SK-N-SH (cell line): ENCODE data around the gene RAB11FIP5. TPM values are rescaled to one million over a fixed set of nuclear protein-coding genes. Genes with fewer than 3 reads are reported as not detected.

ENCODE experiments used
- CTCF ChIA-PET: fragments of 300-600, 350-600 bp; formaldehyde crosslinking; extraction: SDS; loops from one replicate; lab custom pipeline; 2021; lab: Yijun Ruan, JAX
- POLR2A ChIA-PET: fragments of 350-600 bp; sonication (Branson Sonifier 250); formaldehyde crosslinking; extraction: SDS; loops from one replicate; lab custom pipeline; 2020; ENCODE audit warnings: antibody characterized with exemption, inconsistent platforms; lab: Yijun Ruan, JAX
- DNase-seq: peaks from one replicate; pipeline ENCODE4 v3.0.0; 2012
- H2AFZ ChIP-seq: fragments of 200-600 bp; sonication (generic); 2 replicates; pipeline ENCODE4 v1.8.1; 2016; ENCODE audit warnings: antibody characterized with exemption, mild to moderate bottlenecking, low read depth
- H3F3A ChIP-seq: fragments of 200-600 bp; sonication (generic); replicated peaks from 2 replicates; pipeline ENCODE3; 2016; ENCODE audit warnings: antibody characterized with exemption, mild to moderate bottlenecking; ENCODE audit not compliant: insufficient read depth
- H3K27ac ChIP-seq, 2 experiments: fragments of 200-500 bp in 1 of 2; fragments of 200-600 bp in 1 of 2; sonication (Bioruptor generic) in 1 of 2; sonication (generic), shearing (Covaris generic) in 1 of 2; 2 replicates each; pipeline versions ENCODE4 v1.5.1 to v1.6.1; 2014 to 2016; ENCODE audit warnings: low read depth in 2 of 2, inconsistent platforms in 1 of 2, low read length in 1 of 2, mild to moderate bottlenecking in 1 of 2, mixed read lengths in 1 of 2
- H3K27me3 ChIP-seq: fragments of 200-600 bp; sonication (generic), shearing (Covaris generic); 2 replicates; pipeline ENCODE4 v1.6.1; 2016; ENCODE audit warnings: mixed run types; ENCODE audit not compliant: insufficient read depth
- H3K36me3 ChIP-seq, 2 experiments: fragments of 200-500 bp in 1 of 2; fragments of 200-600 bp in 1 of 2; sonication (Bioruptor generic) in 1 of 2; sonication (generic) in 1 of 2; replicated peaks in 1 of 2; 2 replicates each; pipeline versions ENCODE3 to v1.5.1; 2014 to 2016; ENCODE audit warnings: low read length in 1 of 2, mild to moderate bottlenecking in 1 of 2; ENCODE audit not compliant: insufficient read depth in 2 of 2, control insufficient read depth in 1 of 2
- H3K4me1 ChIP-seq, 2 experiments: fragments of 200-500 bp in 1 of 2; fragments of 200-600 bp in 1 of 2; sonication (Bioruptor generic) in 1 of 2; sonication (generic), shearing (Covaris generic) in 1 of 2; 2 replicates each; pipeline versions ENCODE4 v1.5.1 to v1.6.1; 2014 to 2016; ENCODE audit warnings: low read depth in 1 of 2, low read length in 1 of 2, mixed run types in 1 of 2; ENCODE audit not compliant: insufficient read depth in 2 of 2, control insufficient read depth in 1 of 2
- H3K4me2 ChIP-seq: fragments of 200-600 bp; sonication (generic), shearing (Covaris generic); 2 replicates; pipeline ENCODE4 v1.6.1; 2017; ENCODE audit warnings: mixed run types
- H3K4me3 ChIP-seq, 2 experiments: fragments of 200-500 bp in 1 of 2; fragments of 200-600 bp in 1 of 2; sonication (Bioruptor generic) in 1 of 2; sonication (generic), shearing (Covaris generic) in 1 of 2; 2 replicates each; pipeline versions ENCODE4 v1.5.1 to v1.8.1; 2014 to 2016; ENCODE audit warnings: low read depth in 2 of 2, inconsistent platforms in 1 of 2, low read length in 1 of 2, mild to moderate bottlenecking in 1 of 2, mixed read lengths in 1 of 2, moderate library complexity in 1 of 2
- H3K79me2 ChIP-seq: fragments of 200-600 bp; sonication (generic); 2 replicates; pipeline ENCODE4 v1.8.1; 2017; ENCODE audit warnings: mild to moderate bottlenecking; ENCODE audit not compliant: insufficient read depth
- H3K9ac ChIP-seq: fragments of 200-600 bp; sonication (generic); 2 replicates; pipeline ENCODE4 v1.6.1; 2017; ENCODE audit warnings: mixed run types
- H3K9me2 ChIP-seq: fragments of 200-600 bp; sonication (generic); 2 replicates; pipeline ENCODE4 v1.6.1; 2017; ENCODE audit warnings: mixed run types
- H3K9me3 ChIP-seq: fragments of 200-600 bp; sonication (generic); 2 replicates; pipeline ENCODE4 v1.6.1; 2017; ENCODE audit warnings: mixed run types, mild to moderate bottlenecking, moderate library complexity
- H4K20me1 ChIP-seq: fragments of 200-600 bp; sonication (generic); 2 replicates; pipeline ENCODE4 v1.6.1; 2017; ENCODE audit warnings: mild to moderate bottlenecking, mixed run types; ENCODE audit not compliant: insufficient read depth
- CHD2 ChIP-seq: fragments of 150-350 bp; IDR thresholded peaks from 2 replicates; pipeline ENCODE4 v1.6.1; 2018; ENCODE audit warnings: low read length; ENCODE audit not compliant: partially characterized antibody
- EP300 ChIP-seq, 2 experiments: IDR thresholded peaks; 2 replicates each; pipeline versions ENCODE4 v1.4.0 to v1.6.1; 2012; ENCODE audit warnings: borderline replicate concordance in 1 of 2, low read depth in 1 of 2, low read length in 1 of 2
- EZH2phosphoT487 ChIP-seq: fragments of 200-600 bp; sonication (generic); IDR thresholded peaks from 2 replicates; pipeline ENCODE4 v1.6.1; 2017; ENCODE audit warnings: low read depth, mixed run types, mild to moderate bottlenecking, antibody characterized with exemption, moderate library complexity, borderline replicate concordance
- FOXJ3 ChIP-seq: sonication (generic); formaldehyde crosslinking; IDR thresholded peaks from 2 replicates; pipeline ENCODE4 v1.5.1; 2020; ENCODE audit warnings: mild to moderate bottlenecking, missing genetic modification reagents
- FOXM1 ChIP-seq: IDR thresholded peaks from 2 replicates; pipeline ENCODE4 v1.4.0; 2012; ENCODE audit warnings: low read depth, mild to moderate bottlenecking
- GATA2 ChIP-seq: sonication (generic); formaldehyde crosslinking; IDR thresholded peaks from 2 replicates; pipeline ENCODE4 v1.5.0; 2020; ENCODE audit warnings: mild to moderate bottlenecking, missing genetic modification reagents
- MEF2A ChIP-seq: IDR thresholded peaks from 2 replicates; pipeline ENCODE4 v1.4.0; 2012; ENCODE audit warnings: low read depth, borderline replicate concordance
- NFIC ChIP-seq: IDR thresholded peaks from 2 replicates; pipeline ENCODE4 v1.4.0; 2012; ENCODE audit warnings: borderline replicate concordance
- NRF1 ChIP-seq: IDR thresholded peaks from 2 replicates; pipeline ENCODE4 v1.6.1; 2012; ENCODE audit warnings: low read depth, mild to moderate bottlenecking, low read length
- POLR2AphosphoS5 ChIP-seq: IDR thresholded peaks from 2 replicates; pipeline ENCODE4 v1.6.1; 2012; ENCODE audit warnings: low read depth, low read length
- RCOR1 ChIP-seq: fragments of 150-350 bp; IDR thresholded peaks from 2 replicates; pipeline ENCODE4 v1.6.1; 2017; ENCODE audit warnings: antibody characterized with exemption, low read length
- SIN3A ChIP-seq: IDR thresholded peaks from 2 replicates; pipeline ENCODE4 v1.6.1; 2012; ENCODE audit warnings: low read depth, mild to moderate bottlenecking, low read length, moderate library complexity, borderline replicate concordance
- TAF1 ChIP-seq: IDR thresholded peaks from 2 replicates; pipeline ENCODE4 v1.6.1; 2012; ENCODE audit warnings: low read depth, mild to moderate bottlenecking, low read length, moderate library complexity, borderline replicate concordance
- TCF12 ChIP-seq: IDR thresholded peaks from 2 replicates; pipeline ENCODE4 v1.4.0; 2012
- TEAD4 ChIP-seq: IDR thresholded peaks from 2 replicates; pipeline ENCODE4 v1.4.0; 2012; ENCODE audit warnings: mild to moderate bottlenecking, borderline replicate concordance; ENCODE audit not compliant: insufficient read depth
- USF1 ChIP-seq: IDR thresholded peaks from 2 replicates; pipeline ENCODE4 v1.4.0; 2012; ENCODE audit warnings: low read depth, borderline replicate concordance
- WGBS: methylation state at CpG from one replicate; pipeline ENCODE4 v1.1.6; 2017; ENCODE audit warnings: low lambda C conversion rate; 5-methylcytosine and 5-hydroxymethylcytosine counted together
- polyA plus RNA-seq, 3 experiments: library from polyadenylated mRNA; depleted of rRNA; stranded (reverse); fragments of >200 nt; gene quantifications; 2 replicates each; pipeline ENCODE4 v1.2.3, GENCODE V29; 2012
- TF ChIP-seq, protein P1 (sequence below): IDR thresholded peaks from 2 replicates; pipeline ENCODE4; 2012
- TF ChIP-seq, protein P2 (sequence below): fragments of 200-600 bp; sonication (generic); IDR thresholded peaks from 2 replicates; pipeline ENCODE4 v1.6.1; 2017; ENCODE audit warnings: antibody characterized with exemption, mild to moderate bottlenecking, moderate library complexity
- TF ChIP-seq, protein P3 (sequence below): IDR thresholded peaks from 2 replicates; pipeline ENCODE4 v1.4.0; 2012; ENCODE audit warnings: low read depth
- TF ChIP-seq, protein P4 (sequence below): IDR thresholded peaks from 2 replicates; pipeline ENCODE4 v1.6.1; 2012; ENCODE audit warnings: mild to moderate bottlenecking, low read depth, low read length, moderate library complexity

RAB11FIP5 gene
- polyA plus RNA-seq, 1 of the 3 experiments (the other 2 are of a cell fraction): 17.1 TPM

GRCh38 chr2:73037947-73038585, 74.7 kb downstream of the RAB11FIP5 start:
- 93% methylated on average over 6 of the region's 6 CpGs for WGBS
- H3K9me3 ChIP-seq: no peaks in the 10 kb centered on the region
- H3K27me3 ChIP-seq: no peaks in the 10 kb centered on the region
- no peaks in the 10 kb centered on the region for H3K79me2 ChIP-seq
- TF ChIP-seq FOXJ3 (CRISPR knock-in tag): no peak
- TF ChIP-seq RCOR1: no peak
- TF ChIP-seq NFIC: no peak
- no peak for TF ChIP-seq FOXM1
- no peak for TF ChIP-seq NRF1
- TF ChIP-seq, protein P1, sequence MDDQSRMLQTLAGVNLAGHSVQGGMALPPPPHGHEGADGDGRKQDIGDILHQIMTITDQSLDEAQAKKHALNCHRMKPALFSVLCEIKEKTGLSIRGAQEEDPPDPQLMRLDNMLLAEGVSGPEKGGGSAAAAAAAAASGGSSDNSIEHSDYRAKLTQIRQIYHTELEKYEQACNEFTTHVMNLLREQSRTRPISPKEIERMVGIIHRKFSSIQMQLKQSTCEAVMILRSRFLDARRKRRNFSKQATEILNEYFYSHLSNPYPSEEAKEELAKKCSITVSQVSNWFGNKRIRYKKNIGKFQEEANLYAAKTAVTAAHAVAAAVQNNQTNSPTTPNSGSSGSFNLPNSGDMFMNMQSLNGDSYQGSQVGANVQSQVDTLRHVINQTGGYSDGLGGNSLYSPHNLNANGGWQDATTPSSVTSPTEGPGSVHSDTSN: no peak
- TF ChIP-seq, protein P2, sequence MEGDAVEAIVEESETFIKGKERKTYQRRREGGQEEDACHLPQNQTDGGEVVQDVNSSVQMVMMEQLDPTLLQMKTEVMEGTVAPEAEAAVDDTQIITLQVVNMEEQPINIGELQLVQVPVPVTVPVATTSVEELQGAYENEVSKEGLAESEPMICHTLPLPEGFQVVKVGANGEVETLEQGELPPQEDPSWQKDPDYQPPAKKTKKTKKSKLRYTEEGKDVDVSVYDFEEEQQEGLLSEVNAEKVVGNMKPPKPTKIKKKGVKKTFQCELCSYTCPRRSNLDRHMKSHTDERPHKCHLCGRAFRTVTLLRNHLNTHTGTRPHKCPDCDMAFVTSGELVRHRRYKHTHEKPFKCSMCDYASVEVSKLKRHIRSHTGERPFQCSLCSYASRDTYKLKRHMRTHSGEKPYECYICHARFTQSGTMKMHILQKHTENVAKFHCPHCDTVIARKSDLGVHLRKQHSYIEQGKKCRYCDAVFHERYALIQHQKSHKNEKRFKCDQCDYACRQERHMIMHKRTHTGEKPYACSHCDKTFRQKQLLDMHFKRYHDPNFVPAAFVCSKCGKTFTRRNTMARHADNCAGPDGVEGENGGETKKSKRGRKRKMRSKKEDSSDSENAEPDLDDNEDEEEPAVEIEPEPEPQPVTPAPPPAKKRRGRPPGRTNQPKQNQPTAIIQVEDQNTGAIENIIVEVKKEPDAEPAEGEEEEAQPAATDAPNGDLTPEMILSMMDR: no peak
- TF ChIP-seq EP300 (IDR thresholded peaks at IDR 0.05; ENCODE audit: borderline replicate concordance in 1 of 2, low read depth in 1 of 2, low read length in 1 of 2): no peak
- TF ChIP-seq, protein P3, sequence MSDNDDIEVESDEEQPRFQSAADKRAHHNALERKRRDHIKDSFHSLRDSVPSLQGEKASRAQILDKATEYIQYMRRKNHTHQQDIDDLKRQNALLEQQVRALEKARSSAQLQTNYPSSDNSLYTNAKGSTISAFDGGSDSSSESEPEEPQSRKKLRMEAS: no peak
- TF ChIP-seq, protein P4, sequence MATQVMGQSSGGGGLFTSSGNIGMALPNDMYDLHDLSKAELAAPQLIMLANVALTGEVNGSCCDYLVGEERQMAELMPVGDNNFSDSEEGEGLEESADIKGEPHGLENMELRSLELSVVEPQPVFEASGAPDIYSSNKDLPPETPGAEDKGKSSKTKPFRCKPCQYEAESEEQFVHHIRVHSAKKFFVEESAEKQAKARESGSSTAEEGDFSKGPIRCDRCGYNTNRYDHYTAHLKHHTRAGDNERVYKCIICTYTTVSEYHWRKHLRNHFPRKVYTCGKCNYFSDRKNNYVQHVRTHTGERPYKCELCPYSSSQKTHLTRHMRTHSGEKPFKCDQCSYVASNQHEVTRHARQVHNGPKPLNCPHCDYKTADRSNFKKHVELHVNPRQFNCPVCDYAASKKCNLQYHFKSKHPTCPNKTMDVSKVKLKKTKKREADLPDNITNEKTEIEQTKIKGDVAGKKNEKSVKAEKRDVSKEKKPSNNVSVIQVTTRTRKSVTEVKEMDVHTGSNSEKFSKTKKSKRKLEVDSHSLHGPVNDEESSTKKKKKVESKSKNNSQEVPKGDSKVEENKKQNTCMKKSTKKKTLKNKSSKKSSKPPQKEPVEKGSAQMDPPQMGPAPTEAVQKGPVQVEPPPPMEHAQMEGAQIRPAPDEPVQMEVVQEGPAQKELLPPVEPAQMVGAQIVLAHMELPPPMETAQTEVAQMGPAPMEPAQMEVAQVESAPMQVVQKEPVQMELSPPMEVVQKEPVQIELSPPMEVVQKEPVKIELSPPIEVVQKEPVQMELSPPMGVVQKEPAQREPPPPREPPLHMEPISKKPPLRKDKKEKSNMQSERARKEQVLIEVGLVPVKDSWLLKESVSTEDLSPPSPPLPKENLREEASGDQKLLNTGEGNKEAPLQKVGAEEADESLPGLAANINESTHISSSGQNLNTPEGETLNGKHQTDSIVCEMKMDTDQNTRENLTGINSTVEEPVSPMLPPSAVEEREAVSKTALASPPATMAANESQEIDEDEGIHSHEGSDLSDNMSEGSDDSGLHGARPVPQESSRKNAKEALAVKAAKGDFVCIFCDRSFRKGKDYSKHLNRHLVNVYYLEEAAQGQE: no peak
- TF ChIP-seq USF1: no peak
- no peak for TF ChIP-seq EZH2phosphoT487
- no peak for TF ChIP-seq TCF12
- TF ChIP-seq TEAD4: no peak
- no peak for TF ChIP-seq MEF2A
- no peak for TF ChIP-seq SIN3A
- no peak for TF ChIP-seq POLR2AphosphoS5
- no peak for TF ChIP-seq GATA2 (CRISPR knock-in tag)
- TF ChIP-seq TAF1: no peak
- TF ChIP-seq CHD2: no peak
- no peak overlapping the region for H3K27ac ChIP-seq
- no peak overlapping the region for H3K9ac ChIP-seq
- H3K9me2 ChIP-seq: no peaks in the 10 kb centered on the region
- no peak for DNase-seq
- no peak overlapping the region for H2AFZ ChIP-seq
- ChIA-PET CTCF (interaction anchor here (0.7 to 1.5 kb wide), 6 partner anchors 45 to 151 kb away, joined by 3 to 7 read pairs (median 3); partner anchors contain the start of gene SPR), POLR2A (no interaction called here)
- no peaks in the 10 kb centered on the region for H3K36me3 ChIP-seq
- no peak overlapping the region for H3K4me2 ChIP-seq
- H3F3A ChIP-seq: no peaks in the 10 kb centered on the region
- H3K4me3 ChIP-seq: no peak overlapping the region
- H3K4me1 ChIP-seq: no peaks in the 10 kb centered on the region; a peak in 1 of 4 replicates
- no peaks in the 10 kb centered on the region for H4K20me1 ChIP-seq
